Stomach (tissue), 9 donors: ENCODE data around the gene GREM2. TPM values are rescaled to one million over a fixed set of nuclear protein-coding genes. Genes with fewer than 3 reads are reported as not detected.

ENCODE experiments used
- DNase-seq, 2 donors: peaks; one replicate each; pipeline versions ENCODE4 v3.0.0 to v3.0.0-alpha.2; 2013 to 2019
- H3K27ac ChIP-seq, 5 donors: fragments of 200-600 bp in 4 of 5; sonication (generic) in 4 of 5; one replicate each; pipeline ENCODE4 v1.5.1; 2013 to 2019; ENCODE audit warnings: mild to moderate bottlenecking in 1 of 5, moderate library complexity in 1 of 5
- H3K27me3 ChIP-seq, 3 donors: fragments of 200-600 bp; sonication (generic); one replicate each; pipeline ENCODE4 v1.5.1; 2017 to 2019; ENCODE audit warnings: mixed run types in 1 of 3
- H3K36me3 ChIP-seq, 4 donors: fragments of 200-600 bp; sonication (generic); 1 replicate in 3 of 4; 2 replicates in 1 of 4; pipeline ENCODE4 v1.5.1; 2016 to 2019
- H3K4me1 ChIP-seq, 4 donors: fragments of 200-600 bp; sonication (generic); one replicate each; pipeline ENCODE4 v1.5.1; 2016 to 2019
- H3K4me3 ChIP-seq, 4 donors: fragments of 200-600 bp; sonication (generic) in 3 of 4; one replicate each; pipeline ENCODE4 v1.5.1; 2016 to 2019; ENCODE audit warnings: mild to moderate bottlenecking in 1 of 4
- H3K9me3 ChIP-seq, 4 donors: fragments of 200-600 bp; sonication (generic); one replicate each; pipeline ENCODE4 v1.5.1; 2016 to 2019
- CTCF ChIP-seq, 7 experiments: fragments of 450-650 bp in 4 of 7; fragments of 200-600 bp in 3 of 7; sonication (generic) in 3 of 7; IDR thresholded peaks; one replicate each; pipeline ENCODE4 v1.5.1; 2016 to 2019; ENCODE audit warnings: antibody characterized with exemption in 7 of 7, control low read depth in 2 of 7, mild to moderate bottlenecking in 1 of 7
- EP300 ChIP-seq: sonication (generic); formaldehyde crosslinking; IDR thresholded peaks from one replicate; pipeline ENCODE4 v1.6.1; 2017; ENCODE audit warnings: antibody characterized with exemption
- POLR2A ChIP-seq, 4 donors: fragments of 450-650 bp; IDR thresholded peaks; one replicate each; pipeline ENCODE4 v1.6.1; 2016; ENCODE audit warnings: antibody characterized with exemption in 4 of 4, control low read depth in 2 of 4, mild to moderate bottlenecking in 1 of 4, moderate library complexity in 1 of 4
- POLR2AphosphoS5 ChIP-seq, 3 donors: sonication (generic); formaldehyde crosslinking; IDR thresholded peaks; one replicate each; pipeline ENCODE4 v1.6.1; 2016; ENCODE audit warnings: antibody characterized with exemption in 3 of 3
- WGBS, 5 donors: extraction: QIAGEN DNeasy Blood & Tissue Kit in 3 of 5; methylation state at CpG; one replicate each; pipeline versions ENCODE4 v1.1.5 to v1.1.7; 2013 to 2018; 5-methylcytosine and 5-hydroxymethylcytosine counted together
- intact Hi-C: fragments of 100-400 bp; cut with DNase I; formaldehyde crosslinking; loops from one replicate; pipeline ENCODE4 v1.15.1; 2023; ENCODE audit warnings: low total_unique reads
- polyA plus RNA-seq, 3 donors: library from polyadenylated mRNA; stranded (reverse); fragments of 200-250 nt; gene quantifications; one replicate each; pipeline ENCODE4 v1.2.3, GENCODE V29; 2013
- total RNA-seq, 5 donors: library from RNA; depleted of rRNA; stranded (reverse); fragments of >200 nt; gene quantifications; one replicate each; pipeline versions ENCODE4 v1.1.0 to v1.2.3, GENCODE V29; 2014 to 2016
- donor health status: healthy with polysubstance abuse.
- donor health status: Bipolar disorder and iron deficiency.
- donor health status: healthy.

GREM2 gene
- total and polyA plus RNA-seq, 8 donors: 0.45 to 10.5 (median 2.4) TPM; not detected in 1

- H3K36me3 ChIP-seq: no peaks in the 10 kb centered on the region
- no peak for DNase-seq
- WGBS, 5 donors: 25 to 51% (median 41%) methylated on average over 1 of the region's 1 CpG
- H3K4me1 ChIP-seq: no peaks in the 10 kb centered on the region
- intact Hi-C loops: no loop called here
- no peak overlapping the region for H3K27ac ChIP-seq
- no peaks in the 10 kb centered on the region for H3K9me3 ChIP-seq
- H3K4me3 ChIP-seq: no peak overlapping the region
- H3K27me3 ChIP-seq: no peaks in the 10 kb centered on the region
- no peak for TF ChIP-seq POLR2AphosphoS5 (IDR thresholded peaks at IDR 0.05)
- TF ChIP-seq EP300: no peak
- no peak for TF ChIP-seq CTCF (IDR thresholded peaks at IDR 0.05)
- TF ChIP-seq POLR2A (IDR thresholded peaks at IDR 0.05): no peak
These were observed 39.6 kb downstream of the GREM2 start for GRCh38 chr1:240572328-240572727.

- Histone ChIP-seq H3K27me3 (no peaks in the 10 kb centered on the region), H3K9me3 (no peaks in the 10 kb centered on the region), H3K4me3 (no peak overlapping the region), H3K36me3 (no peaks in the 10 kb centered on the region), H3K27ac (no peak overlapping the region), H3K4me1 (no peaks in the 10 kb centered on the region)
- whole genome bisulfite sequencing, 5 donors: 68 to 80% (median 78%) methylated on average over 5 of the region's 5 CpGs
- intact Hi-C loops: no loop called here
- DNase-seq: no peak
- TF ChIP-seq POLR2AphosphoS5 (IDR thresholded peaks at IDR 0.05) (no peak), POLR2A (IDR thresholded peaks at IDR 0.05) (no peak), EP300 (no peak)
These were observed 40.2 kb downstream of the GREM2 start for GRCh38 chr1:240571782-240572181.

GRCh38 chr1:240567066-240567465 lies 44.9 kb downstream of the GREM2 start:
- TF ChIP-seq CTCF (IDR thresholded peaks at IDR 0.05) (no peak), POLR2AphosphoS5 (IDR thresholded peaks at IDR 0.05) (no peak), EP300 (no peak), POLR2A (IDR thresholded peaks at IDR 0.05) (no peak)

GRCh38 chr1:240562779-240563178 lies 49.2 kb downstream of the GREM2 start:
- Histone ChIP-seq H3K36me3 (no peaks in the 10 kb centered on the region), H3K27ac (no peak overlapping the region), H3K27me3 (no peaks in the 10 kb centered on the region), H3K9me3 (no peaks in the 10 kb centered on the region), H3K4me3 (no peak overlapping the region), H3K4me1 (no peaks in the 10 kb centered on the region)
- DNase-seq: no peak
- WGBS, 5 donors: 84 to 97% (median 97%) methylated on average over 3 of the region's 3 CpGs
- TF ChIP-seq EP300 (no peak), POLR2AphosphoS5 (IDR thresholded peaks at IDR 0.05) (no peak), CTCF (IDR thresholded peaks at IDR 0.05) (no peak), POLR2A (IDR thresholded peaks at IDR 0.05) (no peak)
- intact Hi-C loops: no loop called here

More at GRCh38 chr1:240567066-240567465, 44.9 kb downstream of the GREM2 start:
- no peak overlapping the region for H3K27ac ChIP-seq
- H3K36me3 ChIP-seq: no peaks in the 10 kb centered on the region
- no peak for DNase-seq
- intact Hi-C loops: no loop called here
- no peaks in the 10 kb centered on the region for H3K4me1 ChIP-seq
- H3K9me3 ChIP-seq: no peaks in the 10 kb centered on the region
- no peak overlapping the region for H3K4me3 ChIP-seq
- no peaks in the 10 kb centered on the region for H3K27me3 ChIP-seq
- 47 to 85% (median 74%) methylated on average over 2 of the region's 2 CpGs for WGBS, 5 donors

GRCh38 chr1:240562111-240562590 lies 49.8 kb downstream of the GREM2 start:
- H3K36me3 ChIP-seq: no peaks in the 10 kb centered on the region
- TF ChIP-seq EP300 (no peak), POLR2AphosphoS5 (IDR thresholded peaks at IDR 0.05) (no peak), CTCF (IDR thresholded peaks at IDR 0.05) (no peak), POLR2A (IDR thresholded peaks at IDR 0.05) (no peak)
- no peaks in the 10 kb centered on the region for H3K9me3 ChIP-seq
- no peak for DNase-seq
- H3K4me1 ChIP-seq: no peaks in the 10 kb centered on the region
- H3K27me3 ChIP-seq: no peaks in the 10 kb centered on the region
- no peak overlapping the region for H3K27ac ChIP-seq
- 60 to 76% (median 65%) methylated on average over 7 of the region's 7 CpGs for WGBS, 5 donors
- intact Hi-C loops: no loop called here
- H3K4me3 ChIP-seq: no peak overlapping the region
